GM19193 (cell line): ENCODE measurements around the gene PSIP1.

Experiments
- POLR2A ChIP-seq: IDR thresholded peaks from 4 replicates; pipeline ENCODE4 v1.6.1; 2011; ENCODE audit not compliant: insufficient read depth, insufficient read length; ENCODE audit errors: extremely low read depth

Gene PSIP1

GRCh38 chr9:15510789-15511575, at the start of gene PSIP1:
PSIP1 (minus strand) TSS chr9:15510970; CDS start chr9:15510188, 782 bp downstream.
- TF ChIP-seq POLR2A, result peak; percentile 95

- no peak for TF ChIP-seq POLR2A
These were observed 42.7 kb upstream of the PSIP1 start for GRCh38 chr9:15553528-15553898.

- peak; percentile 66 for TF ChIP-seq POLR2A
These were observed 42.1 kb upstream of the PSIP1 start, which contains the start of gene CCDC171 for GRCh38 chr9:15552636-15553527. CCDC171 (plus strand) TSS chr9:15553043; CDS start chr9:15564089, 11,046 bp downstream.

GRCh38 chr9:15549611-15550010, 38.8 kb upstream of the PSIP1 start:
- no peak for TF ChIP-seq POLR2A

- no peak for TF ChIP-seq POLR2A
These were observed 32.5 kb upstream of the PSIP1 start for GRCh38 chr9:15543047-15543813.

GRCh38 chr9:15542624-15543023, 31.9 kb upstream of the PSIP1 start:
- TF ChIP-seq POLR2A, result no peak

- no peak for TF ChIP-seq POLR2A
These were observed 31.1 kb upstream of the PSIP1 start for GRCh38 chr9:15541872-15542271.

GRCh38 chr9:15531380-15531779, 20.6 kb upstream of the PSIP1 start:
- TF ChIP-seq POLR2A, result no peak

GRCh38 chr9:15529566-15530324, 19.0 kb upstream of the PSIP1 start:
- no peak for TF ChIP-seq POLR2A

GRCh38 chr9:15525958-15526357, 15.2 kb upstream of the PSIP1 start:
- TF ChIP-seq POLR2A, result no peak

- TF ChIP-seq POLR2A, result no peak
These were observed 14.2 kb upstream of the PSIP1 start for GRCh38 chr9:15524845-15525455.

- no peak for TF ChIP-seq POLR2A
These were observed 11.5 kb upstream of the PSIP1 start for GRCh38 chr9:15522130-15522755.

GRCh38 chr9:15521254-15521653, 10.5 kb upstream of the PSIP1 start:
- TF ChIP-seq POLR2A, result no peak

GRCh38 chr9:15519831-15520230, 9.1 kb upstream of the PSIP1 start:
- no peak for TF ChIP-seq POLR2A

GRCh38 chr9:15513335-15513734, 2.6 kb upstream of the PSIP1 start:
- TF ChIP-seq POLR2A, result no peak
